Measurements from ENCODE around the gene CTNNA3.

The CTNNA3 gene

DNA sequence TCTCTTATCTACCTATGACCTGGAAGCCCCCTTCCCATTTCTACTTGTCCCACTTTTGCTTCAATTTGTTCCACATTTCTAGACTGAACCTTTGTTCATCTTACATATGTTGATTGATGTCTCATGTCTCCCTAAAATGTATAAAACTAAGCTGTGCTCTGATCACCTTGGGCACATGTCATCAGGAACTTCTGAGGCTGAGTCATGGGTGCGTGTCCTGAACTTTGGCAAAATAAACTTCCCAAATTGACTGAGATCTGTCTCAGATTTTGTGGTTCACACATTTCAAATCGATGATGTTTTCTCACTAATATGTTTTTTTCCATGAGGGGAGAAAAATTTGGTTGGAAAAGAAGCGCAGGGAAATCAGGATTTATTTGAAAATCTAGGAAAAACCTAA, 1176.4 kb downstream of the CTNNA3 start:
- Histone ChIP-seq H3K9ac (ENCODE audit: low read length) (no peak overlapping the region), H2AFZ (ENCODE audit: low read depth, low read length, severe bottlenecking) (no peak overlapping the region), H3K4me3 (ENCODE audit: insufficient read depth, low read length, poor library complexity, severe bottlenecking) (no peak overlapping the region), H3K27ac (ENCODE audit: low read depth, low read length) (no peak overlapping the region), H3K4me2 (ENCODE audit: low read depth, low read length, poor library complexity, severe bottlenecking) (no peak overlapping the region), H3K9me2 (replicated peaks; ENCODE audit: insufficient read depth, low read length) (no peaks in the 10 kb centered on the region), H3K36me3 (ENCODE audit: low read length) (no peaks in the 10 kb centered on the region), H3F3A (ENCODE audit: insufficient read depth) (no peaks in the 10 kb centered on the region), H3K9me3 (ENCODE audit: insufficient read depth, low read length) (no peaks in the 10 kb centered on the region), H3K27me3 (ENCODE audit: low read length) (no peaks in the 10 kb centered on the region), H3K79me2 (ENCODE audit: insufficient read depth, low read length) (no peaks in the 10 kb centered on the region), H4K20me1 (ENCODE audit: low read depth, low read length) (no peaks in the 10 kb centered on the region)
- no peak for TF ChIP-seq EZH2phosphoT487 (conservative IDR thresholded peaks at IDR 0.05; ENCODE audit: low read length)
- no peak for TF ChIP-seq CTCF (IDR thresholded peaks at IDR 0.05; ENCODE audit: insufficient read depth, low read length, poor library complexity, severe bottlenecking)

- no peak overlapping the region for H3K27ac ChIP-seq (ENCODE audit: low read depth, low read length)
- no peaks in the 10 kb centered on the region for H3K9me3 ChIP-seq (ENCODE audit: insufficient read depth, low read length)
- H3F3A ChIP-seq (ENCODE audit: insufficient read depth) = no peaks in the 10 kb centered on the region
- no peaks in the 10 kb centered on the region for H3K79me2 ChIP-seq (ENCODE audit: insufficient read depth, low read length)
- H3K4me3 ChIP-seq (ENCODE audit: insufficient read depth, low read length, poor library complexity, severe bottlenecking) = no peak overlapping the region
- TF ChIP-seq EZH2phosphoT487 (conservative IDR thresholded peaks at IDR 0.05; ENCODE audit: low read length) = no peak
- no peak for TF ChIP-seq CTCF (IDR thresholded peaks at IDR 0.05; ENCODE audit: insufficient read depth, low read length, poor library complexity, severe bottlenecking)
- no peaks in the 10 kb centered on the region for H3K27me3 ChIP-seq (ENCODE audit: low read length)
- H3K36me3 ChIP-seq (ENCODE audit: low read length) = no peaks in the 10 kb centered on the region
- no peak overlapping the region for H2AFZ ChIP-seq (ENCODE audit: low read depth, low read length, severe bottlenecking)
- no peaks in the 10 kb centered on the region for H4K20me1 ChIP-seq (ENCODE audit: low read depth, low read length)
- H3K9ac ChIP-seq (ENCODE audit: low read length) = no peak overlapping the region
- no peaks in the 10 kb centered on the region for H3K9me2 ChIP-seq (replicated peaks; ENCODE audit: insufficient read depth, low read length)
- H3K4me2 ChIP-seq (ENCODE audit: low read depth, low read length, poor library complexity, severe bottlenecking) = no peak overlapping the region
Measured at GRCh38 chr10:66514666-66515065, 1181.3 kb downstream of the CTNNA3 start.

- no peaks in the 10 kb centered on the region for H3K9me2 ChIP-seq (replicated peaks; ENCODE audit: insufficient read depth, low read length)
- no peak overlapping the region for H3K27ac ChIP-seq (ENCODE audit: low read depth, low read length)
- H3K4me3 ChIP-seq (ENCODE audit: insufficient read depth, low read length, poor library complexity, severe bottlenecking) = no peak overlapping the region
- H3K9ac ChIP-seq (ENCODE audit: low read length) = no peak overlapping the region
- no peaks in the 10 kb centered on the region for H4K20me1 ChIP-seq (ENCODE audit: low read depth, low read length)
- TF ChIP-seq EZH2phosphoT487 (conservative IDR thresholded peaks at IDR 0.05; ENCODE audit: low read length) (no peak), CTCF (IDR thresholded peaks at IDR 0.05; ENCODE audit: insufficient read depth, low read length, poor library complexity, severe bottlenecking) (no peak)
- no peaks in the 10 kb centered on the region for H3K36me3 ChIP-seq (ENCODE audit: low read length)
- H3K79me2 ChIP-seq (ENCODE audit: insufficient read depth, low read length) = no peaks in the 10 kb centered on the region
- no peaks in the 10 kb centered on the region for H3K9me3 ChIP-seq (ENCODE audit: insufficient read depth, low read length)
- H3F3A ChIP-seq (ENCODE audit: insufficient read depth) = no peaks in the 10 kb centered on the region
- no peaks in the 10 kb centered on the region for H3K27me3 ChIP-seq (ENCODE audit: low read length)
- H3K4me2 ChIP-seq (ENCODE audit: low read depth, low read length, poor library complexity, severe bottlenecking) = no peak overlapping the region
- no peak overlapping the region for H2AFZ ChIP-seq (ENCODE audit: low read depth, low read length, severe bottlenecking)
Measured at GRCh38 chr10:66513504-66513903, 1182.5 kb downstream of the CTNNA3 start.
